RPMI8226 (cell line): ENCODE measurements around the gene PIGV.
A peak's percentile ranks its signal among the peaks of the same experiment; 100 is the strongest.

ENCODE experiments used
- DNase-seq: peaks from one replicate; pipeline ENCODE4 v3.0.0-alpha.2; 2015

Gene PIGV

GRCh38 chr1:26787706-26788514 lies at the start of gene PIGV:
Gene PIGV (plus strand): TSS chr1:26787950. CDS start chr1:26790816, 2,866 bp downstream.
- DNase-seq, result peak; percentile 90

DNA sequence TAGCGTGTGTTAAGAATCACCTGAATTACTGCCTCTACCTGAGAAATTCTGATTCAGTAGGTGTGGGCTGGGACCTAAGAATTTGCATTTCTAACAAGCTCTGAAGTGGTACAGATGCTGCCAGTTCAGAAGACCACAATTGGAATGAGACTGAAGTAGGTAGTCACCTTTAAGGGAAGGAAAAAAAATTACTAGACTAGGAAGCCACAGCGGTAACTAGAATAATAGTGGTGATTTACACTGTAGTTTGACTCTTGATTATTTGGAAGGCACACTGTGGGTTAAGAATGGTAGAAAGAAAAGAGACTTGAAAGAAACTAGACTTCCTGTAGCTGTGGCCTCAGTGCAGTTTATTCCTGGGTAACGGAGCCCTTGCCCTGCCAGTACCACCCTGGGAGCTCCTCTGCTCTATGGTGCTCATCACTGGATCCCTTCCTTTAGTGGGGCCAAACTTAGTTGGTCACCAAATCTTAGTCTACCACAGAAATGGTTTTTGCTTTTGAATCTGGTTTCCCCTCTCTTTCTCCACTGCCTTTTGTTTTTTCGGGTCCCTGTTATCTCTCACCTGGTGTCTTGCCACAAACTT lies 48.3 kb upstream of the PIGV start:
- DNase-seq, result peak; percentile 38

GRCh38 chr1:26740023-26740634 lies 47.6 kb upstream of the PIGV start:
- no peak for DNase-seq

GRCh38 chr1:26740952-26741351 lies 46.8 kb upstream of the PIGV start:
- no peak for DNase-seq

GRCh38 chr1:26743426-26744059 lies 44.2 kb upstream of the PIGV start:
- DNase-seq, result peak; percentile 53

DNA sequence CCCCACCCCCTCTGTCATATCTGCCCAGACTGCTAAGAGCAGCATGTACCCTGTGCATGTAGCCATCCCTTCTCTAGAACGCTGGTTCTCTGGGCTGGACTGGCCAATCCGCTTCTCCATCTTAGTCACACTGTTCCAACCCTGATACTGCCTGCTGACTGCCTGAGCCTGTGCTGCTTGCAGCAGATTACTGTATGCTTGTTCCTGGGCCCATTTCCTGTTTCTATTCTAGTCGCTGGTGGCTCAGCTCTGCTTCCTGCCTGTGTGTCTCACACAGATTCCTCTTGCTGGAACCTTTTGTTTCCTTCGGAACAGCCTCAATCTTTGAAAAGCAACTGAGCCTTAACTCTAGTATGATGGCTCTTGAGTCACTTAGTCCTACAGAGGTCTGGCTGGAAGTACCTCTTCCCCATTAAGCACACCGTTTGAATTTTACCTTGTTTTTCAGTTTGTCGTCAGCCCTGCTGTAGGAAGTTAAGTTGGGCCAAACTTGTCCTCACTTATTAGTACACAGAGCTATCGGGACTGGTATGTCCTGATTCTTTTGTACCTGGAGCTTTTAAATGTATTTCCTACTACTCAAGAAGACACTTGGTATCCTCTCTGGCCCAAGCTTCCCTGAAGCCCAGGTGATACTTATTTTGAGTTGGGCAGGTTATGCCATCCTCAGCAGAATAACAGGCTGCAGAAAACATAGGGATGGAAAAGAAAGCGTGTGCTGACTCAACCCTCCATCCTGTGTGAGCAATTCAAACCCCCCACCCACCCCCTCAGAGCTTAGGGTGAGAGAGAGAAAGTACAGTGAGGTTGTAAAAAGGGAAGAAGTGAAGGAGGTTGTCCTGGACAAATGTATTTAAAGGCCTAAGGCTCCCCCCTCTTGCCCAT lies 43.4 kb upstream of the PIGV start:
- peak; percentile 98 for DNase-seq

DNA sequence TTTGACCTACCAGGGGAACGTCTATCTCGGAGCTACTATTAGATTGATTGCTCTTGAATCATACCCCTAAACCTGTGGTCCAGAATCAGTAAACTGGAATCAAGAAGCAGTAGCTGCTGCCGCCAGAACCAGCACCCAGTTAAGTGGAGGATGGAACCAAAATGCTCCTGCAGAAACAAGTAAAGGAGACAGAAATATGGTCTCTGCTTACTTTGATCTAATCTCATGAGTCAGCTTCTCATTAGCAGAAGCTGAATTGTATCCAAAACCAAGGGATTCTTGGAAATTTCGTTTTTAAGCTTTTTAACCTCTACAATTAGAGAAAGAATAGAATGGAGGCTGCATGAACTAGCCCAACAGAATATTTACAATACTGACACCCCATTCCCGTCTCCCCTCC lies 42.6 kb upstream of the PIGV start:
- DNase-seq, result no peak

- DNase-seq, result no peak
Observed at GRCh38 chr1:26747048-26747447, 40.7 kb upstream of the PIGV start.

DNA sequence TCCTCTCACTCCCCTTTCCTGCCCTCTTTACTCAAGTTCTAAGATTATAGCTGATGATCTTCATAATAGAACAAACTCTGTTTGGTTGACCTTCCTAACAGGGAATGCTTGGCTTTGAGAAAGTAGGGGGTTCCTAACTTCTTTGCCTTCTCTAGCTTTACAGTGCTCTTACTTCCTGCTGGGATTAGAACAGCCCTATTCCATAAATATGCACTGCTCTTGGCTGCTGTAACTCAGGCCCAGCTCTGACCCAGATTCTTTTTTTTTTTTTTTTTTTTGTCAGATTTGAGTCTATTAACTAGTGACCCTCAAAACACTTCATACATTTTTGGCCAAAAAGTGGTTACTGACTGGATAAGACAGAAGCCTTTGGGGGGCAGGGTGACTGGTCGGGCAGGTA lies 39.4 kb upstream of the PIGV start:
- no peak for DNase-seq

- no peak for DNase-seq
Observed at GRCh38 chr1:26749458-26749857, 38.3 kb upstream of the PIGV start.

- no peak for DNase-seq
Observed at GRCh38 chr1:26750428-26750827, 37.3 kb upstream of the PIGV start.

DNA sequence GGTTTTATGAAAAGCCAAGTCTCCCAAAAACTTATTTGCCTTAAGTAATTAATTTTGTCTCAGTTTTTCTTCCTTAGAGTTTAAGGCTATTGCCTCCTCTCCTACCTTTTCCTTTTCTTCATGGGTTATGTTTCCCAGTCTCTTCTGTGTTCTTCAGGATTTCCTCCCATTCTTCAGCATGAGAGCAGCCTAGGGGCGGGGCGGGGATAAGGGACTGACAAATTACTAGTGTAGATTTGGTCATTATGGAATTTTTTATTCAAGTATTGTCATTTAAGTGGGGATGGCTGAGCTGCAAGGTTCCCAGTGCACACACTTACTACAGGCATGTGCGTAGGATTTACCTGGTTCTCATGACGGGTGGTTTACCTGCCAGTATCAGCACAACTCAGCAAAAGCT lies 35.2 kb upstream of the PIGV start:
- DNase-seq, result no peak

DNA sequence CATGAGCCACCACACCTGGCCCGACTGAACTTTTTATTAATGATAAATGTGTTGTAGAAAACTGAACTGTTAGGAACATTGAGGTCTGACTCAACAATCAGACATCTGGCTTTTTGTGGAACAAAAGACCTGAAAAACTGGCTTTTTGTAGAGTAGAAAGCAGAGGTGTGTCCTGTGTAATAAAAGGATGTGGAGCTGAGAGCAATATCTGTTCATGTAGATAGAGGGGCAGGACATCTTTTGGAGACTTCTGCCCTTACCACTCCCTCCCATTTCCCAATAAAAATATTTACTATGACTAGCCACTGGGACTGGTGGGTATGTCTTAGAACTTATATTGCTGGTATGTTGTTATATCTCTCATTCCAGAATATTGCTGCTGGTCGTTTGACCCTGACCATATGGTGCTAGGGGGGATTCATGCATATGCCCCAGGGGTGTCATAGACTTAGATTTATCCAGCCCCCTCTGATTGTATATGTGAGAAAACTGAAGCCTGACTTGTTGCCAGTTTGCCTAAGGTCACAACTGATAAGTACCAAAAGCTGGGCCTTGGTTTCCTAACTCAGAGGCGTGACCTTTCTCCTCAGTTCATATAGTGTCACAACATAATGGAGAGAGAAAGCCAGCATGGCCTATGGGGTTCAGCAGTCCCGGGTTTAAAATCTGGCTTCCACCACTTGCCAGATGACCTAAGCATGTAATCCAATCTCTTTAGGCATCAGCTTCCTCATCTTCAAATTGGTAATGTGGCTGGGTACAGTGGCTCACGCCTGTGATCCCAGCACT lies 33.5 kb upstream of the PIGV start:
- DNase-seq, result no peak

DNA sequence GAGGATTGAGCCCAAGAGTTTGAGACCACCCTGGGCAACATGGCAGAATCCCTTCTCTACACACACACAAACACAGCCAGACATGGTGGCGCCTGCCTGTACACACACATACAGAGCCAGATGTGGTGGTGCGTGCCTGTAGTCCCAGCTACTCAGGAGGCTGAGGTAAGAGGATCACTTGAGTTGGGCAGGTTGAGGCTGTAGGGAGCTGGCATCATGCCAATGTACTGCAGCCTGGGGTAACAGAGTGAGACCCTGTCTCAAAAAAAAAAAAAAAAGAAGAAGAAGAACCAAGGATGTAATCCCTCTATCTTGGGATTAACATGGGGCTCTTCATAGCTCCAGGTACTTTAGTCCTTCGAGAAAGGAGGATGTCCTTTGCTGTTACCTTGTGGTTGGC lies 29.4 kb upstream of the PIGV start:
- DNase-seq, result no peak

DNA sequence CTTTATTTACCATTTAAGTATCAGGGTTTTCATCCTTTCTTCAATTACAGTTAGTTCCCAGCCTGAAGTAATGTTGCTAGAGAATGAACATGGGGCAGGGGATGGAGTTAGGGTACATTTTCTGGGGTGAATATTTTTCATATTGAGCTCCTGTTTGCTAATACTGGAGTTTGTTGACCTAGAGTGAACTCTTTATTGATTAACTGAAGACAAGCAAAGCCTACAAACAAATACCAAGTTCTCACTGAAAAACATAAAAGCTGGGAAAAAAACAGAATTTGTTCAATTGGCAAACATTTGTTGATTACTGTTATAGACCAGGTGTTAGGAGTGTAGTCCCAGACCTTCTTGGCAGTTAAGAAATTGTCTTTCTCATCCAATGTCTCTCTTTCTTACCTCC lies 28.2 kb upstream of the PIGV start:
- DNase-seq, result no peak

DNA sequence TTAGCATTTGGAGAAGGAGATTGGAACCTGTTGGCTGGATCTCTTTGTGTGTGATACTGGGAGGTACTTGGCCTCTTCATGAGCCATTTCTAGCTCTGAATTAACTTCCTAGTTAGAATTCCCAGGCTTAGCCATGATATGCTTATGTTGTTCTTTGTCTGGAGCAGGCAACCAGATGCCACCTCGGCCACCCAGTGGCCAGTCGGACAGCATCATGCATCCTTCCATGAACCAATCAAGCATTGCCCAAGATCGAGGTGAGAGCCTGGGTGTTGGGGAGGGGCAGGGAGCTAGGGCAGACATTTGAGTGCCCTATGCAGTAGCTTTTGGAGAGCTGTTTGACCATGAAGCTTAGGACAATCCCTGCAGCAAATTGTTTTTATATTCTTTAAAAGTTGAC lies 26.5 kb upstream of the PIGV start:
- no peak for DNase-seq

- DNase-seq, result no peak
Observed at GRCh38 chr1:26767714-26768113, 20.0 kb upstream of the PIGV start.

DNA sequence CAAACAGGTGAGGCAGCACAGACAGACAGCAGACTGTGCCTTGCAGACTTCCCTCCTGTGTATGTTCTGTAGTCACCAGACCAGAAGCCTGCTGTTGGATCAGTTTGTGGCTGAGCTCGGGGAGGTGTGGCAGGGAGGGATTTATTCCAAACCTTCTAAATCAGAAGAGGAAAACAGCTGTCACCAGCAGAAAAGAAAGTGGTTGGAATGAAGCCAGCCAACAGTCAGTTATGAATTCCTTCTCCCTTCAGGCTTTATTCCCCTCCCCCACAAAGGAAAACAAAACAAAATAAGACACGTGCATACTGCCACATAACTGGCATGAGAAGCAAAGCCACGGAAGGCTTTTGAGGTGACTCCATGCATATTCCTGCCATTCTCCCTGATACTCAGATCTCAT lies 19.0 kb upstream of the PIGV start:
- no peak for DNase-seq

DNA sequence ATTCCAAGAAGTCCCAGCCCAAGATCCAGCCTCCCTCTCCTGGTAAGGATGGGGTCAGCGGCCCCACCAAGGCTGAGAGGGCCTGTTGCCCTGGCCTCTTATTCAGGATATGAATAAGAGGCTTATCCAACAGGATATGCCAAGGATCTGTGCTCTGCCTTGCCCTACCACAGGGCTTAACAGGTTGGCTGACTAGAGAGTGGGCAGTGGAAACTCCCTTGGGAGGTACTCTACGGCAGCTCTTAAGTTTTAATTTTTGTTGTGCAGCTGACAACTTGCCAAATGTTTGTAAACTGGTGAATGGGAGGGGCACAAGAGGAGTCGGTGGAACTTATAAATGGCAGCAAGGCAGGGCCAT lies 16.5 kb upstream of the PIGV start:
- DNase-seq, result no peak

- peak; percentile 28 for DNase-seq
Observed at GRCh38 chr1:26771643-26772321, 16.0 kb upstream of the PIGV start.

DNA sequence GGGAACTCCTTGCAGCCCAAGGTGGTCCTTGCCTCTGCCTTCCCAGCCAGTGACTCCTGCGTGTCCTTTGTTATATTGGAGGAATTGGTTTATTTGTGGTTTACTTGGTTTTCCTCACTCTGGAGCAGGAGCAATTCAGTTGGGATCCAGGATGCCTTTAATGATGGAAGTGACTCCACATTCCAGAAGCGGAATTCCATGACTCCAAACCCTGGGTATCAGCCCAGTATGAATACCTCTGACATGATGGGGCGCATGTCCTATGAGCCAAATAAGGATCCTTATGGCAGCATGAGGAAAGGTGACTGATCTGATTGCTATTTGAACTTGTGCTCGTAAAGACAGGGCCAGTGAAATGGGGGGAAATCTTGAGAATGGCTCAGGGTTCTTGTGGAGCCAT lies 15.1 kb upstream of the PIGV start:
- DNase-seq, result no peak
